IMR-90 (cell line): ENCODE data around the gene IL23R.

Source experiments
- CHD1 ChIP-seq: IDR thresholded peaks from 2 replicates; pipeline ENCODE4 v1.6.1; 2012; ENCODE audit warnings: low read depth, low read length, improper control_type of control experiment
- FOS ChIP-seq: fragments of 150-350 bp; IDR thresholded peaks from 2 replicates; pipeline ENCODE4 v1.6.1; 2016; ENCODE audit warnings: low read depth, low read length
- POLR2A ChIP-seq: IDR thresholded peaks from 2 replicates; pipeline ENCODE4 v1.6.1; 2012; ENCODE audit warnings: mild to moderate bottlenecking, low read depth, low read length
- RAD21 ChIP-seq: IDR thresholded peaks from 2 replicates; pipeline ENCODE4 v1.6.1; 2012; ENCODE audit warnings: low read length, improper control_type of control experiment
- RFX5 ChIP-seq: IDR thresholded peaks from 2 replicates; pipeline ENCODE4 v1.8.0; 2012; ENCODE audit warnings: low read depth, mild to moderate bottlenecking, low read length, moderate library complexity
- SMC3 ChIP-seq: fragments of 150-350 bp; IDR thresholded peaks from 2 replicates; pipeline ENCODE4 v1.6.1; 2016; ENCODE audit warnings: low read depth, mild to moderate bottlenecking, antibody characterized with exemption, low read length, moderate library complexity
- TF ChIP-seq, protein P1 (sequence below): conservative IDR thresholded peaks from 2 replicates; pipeline ENCODE4 v1.5.1; 2012; ENCODE audit warnings: mild to moderate bottlenecking, low read depth, low read length, improper control_type of control experiment

- TF ChIP-seq SMC3 (no peak), RFX5 (no peak), POLR2A (no peak), RAD21 (no peak), CHD1 (no peak), FOS (no peak)
- TF ChIP-seq, protein P1, sequence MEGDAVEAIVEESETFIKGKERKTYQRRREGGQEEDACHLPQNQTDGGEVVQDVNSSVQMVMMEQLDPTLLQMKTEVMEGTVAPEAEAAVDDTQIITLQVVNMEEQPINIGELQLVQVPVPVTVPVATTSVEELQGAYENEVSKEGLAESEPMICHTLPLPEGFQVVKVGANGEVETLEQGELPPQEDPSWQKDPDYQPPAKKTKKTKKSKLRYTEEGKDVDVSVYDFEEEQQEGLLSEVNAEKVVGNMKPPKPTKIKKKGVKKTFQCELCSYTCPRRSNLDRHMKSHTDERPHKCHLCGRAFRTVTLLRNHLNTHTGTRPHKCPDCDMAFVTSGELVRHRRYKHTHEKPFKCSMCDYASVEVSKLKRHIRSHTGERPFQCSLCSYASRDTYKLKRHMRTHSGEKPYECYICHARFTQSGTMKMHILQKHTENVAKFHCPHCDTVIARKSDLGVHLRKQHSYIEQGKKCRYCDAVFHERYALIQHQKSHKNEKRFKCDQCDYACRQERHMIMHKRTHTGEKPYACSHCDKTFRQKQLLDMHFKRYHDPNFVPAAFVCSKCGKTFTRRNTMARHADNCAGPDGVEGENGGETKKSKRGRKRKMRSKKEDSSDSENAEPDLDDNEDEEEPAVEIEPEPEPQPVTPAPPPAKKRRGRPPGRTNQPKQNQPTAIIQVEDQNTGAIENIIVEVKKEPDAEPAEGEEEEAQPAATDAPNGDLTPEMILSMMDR = no peak
Measured at GRCh38 chr1:67298762-67299161, 132.5 kb downstream of the IL23R start.
